B cell (primary cell): ENCODE measurements around the gene USH2A. TPM values are rescaled to one million over a fixed set of nuclear protein-coding genes. Genes with fewer than 3 reads are reported as not detected.

Experiments
- ATAC-seq: fragments of 200-7000 bp; cut with Tn5 transposase; one replicate; pipeline ENCODE4 v1.10.0; 2021; ENCODE audit warnings: low read depth, mild to moderate bottlenecking, moderate number of reproducible peaks, moderate library complexity
- CTCF ChIA-PET: fragments of 350-600 bp; sonication (Branson Sonifier 250); formaldehyde crosslinking; loops from one replicate; lab custom pipeline; 2021; ENCODE audit warnings: antibody characterized with exemption, inconsistent platforms; lab: Charles Lee
- POLR2A ChIA-PET: fragments of 350-600 bp; sonication (Branson Sonifier 250); formaldehyde crosslinking; loops from one replicate; lab custom pipeline; 2021; ENCODE audit warnings: antibody characterized with exemption; lab: Charles Lee
- DNase-seq: peaks from one replicate; pipeline ENCODE4 v3.0.0; 2013
- H2AFZ ChIP-seq: 2 replicates; pipeline ENCODE4 v1.6.1; 2012; ENCODE audit warnings: mild to moderate bottlenecking, low read depth, low read length; ENCODE audit not compliant: insufficient read depth, poor library complexity, severe bottlenecking
- H3K27ac ChIP-seq, 2 donors: 1 replicate in 1 of 2; 2 replicates in 1 of 2; pipeline ENCODE4 v1.5.1; 2012 to 2013; ENCODE audit warnings: low read length in 2 of 2, mild to moderate bottlenecking in 2 of 2, moderate library complexity in 1 of 2
- H3K27me3 ChIP-seq, 4 experiments: fragments of 200-600 bp in 1 of 4; sonication (generic) in 1 of 4; replicated peaks in 1 of 4; 1 replicate in 2 of 4; 2 replicates in 2 of 4; pipeline versions ENCODE4 v1.6.1 to v1.7.0; 2013 to 2016; ENCODE audit warnings: low read length in 3 of 4, mild to moderate bottlenecking in 2 of 4, mixed read lengths in 1 of 4, moderate library complexity in 1 of 4; ENCODE audit not compliant: insufficient read depth in 4 of 4, control insufficient read depth in 3 of 4; ENCODE audit errors: control extremely low read depth in 1 of 4
- H3K36me3 ChIP-seq, 2 experiments: replicated peaks in 1 of 2; 1 replicate in 1 of 2; 2 replicates in 1 of 2; pipeline versions ENCODE4 v1.6.1 to v1.7.1; 2013; ENCODE audit warnings: low read length in 1 of 2; ENCODE audit not compliant: insufficient read depth in 2 of 2, control insufficient read depth in 1 of 2; ENCODE audit errors: control extremely low read depth in 1 of 2, extremely low read depth in 1 of 2
- H3K4me1 ChIP-seq, 2 donors: fragments of 200-600 bp in 1 of 2; sonication (generic) in 1 of 2; 1 replicate in 1 of 2; 2 replicates in 1 of 2; pipeline versions ENCODE4 v1.5.1 to v1.6.1; 2013 to 2017; ENCODE audit warnings: low read length in 2 of 2; ENCODE audit not compliant: control insufficient read depth in 2 of 2, insufficient read depth in 2 of 2
- H3K4me2 ChIP-seq: replicated peaks from 2 replicates; pipeline ENCODE3; 2012; ENCODE audit warnings: mild to moderate bottlenecking, low read depth, low read length; ENCODE audit not compliant: poor library complexity, severe bottlenecking
- H3K4me3 ChIP-seq, 5 experiments: fragments of 200-600 bp in 1 of 5; sonication (generic) in 1 of 5; 1 replicate in 3 of 5; 2 replicates in 2 of 5; pipeline versions ENCODE4 v1.5.1 to v1.7.0; 2011 to 2016; ENCODE audit warnings: low read length in 4 of 5, mild to moderate bottlenecking in 4 of 5, low read depth in 2 of 5, control low read depth in 1 of 5, moderate library complexity in 1 of 5; ENCODE audit not compliant: insufficient read depth in 1 of 5; ENCODE audit errors: control extremely low read depth in 1 of 5, extremely low read depth in 1 of 5
- H3K79me2 ChIP-seq: fragments of 200-600 bp; sonication (generic); one replicate; pipeline ENCODE4 v1.6.0; 2016; ENCODE audit warnings: low read length; ENCODE audit not compliant: control insufficient read depth, insufficient read depth
- H3K9ac ChIP-seq: fragments of 200-600 bp; sonication (generic); 2 replicates; pipeline ENCODE4 v1.6.1; 2017; ENCODE audit warnings: mild to moderate bottlenecking, low read length, moderate library complexity
- H3K9me3 ChIP-seq, 3 donors: one replicate each; pipeline versions ENCODE4 v1.6.1 to v1.7.1; 2013; ENCODE audit warnings: low read length in 2 of 3; ENCODE audit not compliant: control insufficient read depth in 2 of 3, insufficient read depth in 1 of 3; ENCODE audit errors: control extremely low read depth in 1 of 3
- H4K20me1 ChIP-seq: 2 replicates; pipeline ENCODE4 v1.6.0; 2012; ENCODE audit warnings: mild to moderate bottlenecking, low read length; ENCODE audit not compliant: insufficient read depth, control insufficient read depth, poor library complexity, severe bottlenecking
- H3K27ac Mint-ChIP-seq: one replicate; pipeline ENCODE4 v1.8.0; 2021; ENCODE audit warnings: mixed read lengths
- H3K27me3 Mint-ChIP-seq: one replicate; pipeline ENCODE4 v1.8.0; 2021; ENCODE audit warnings: mixed read lengths
- H3K4me1 Mint-ChIP-seq: one replicate; pipeline ENCODE4 v1.8.0; 2021; ENCODE audit warnings: mixed read lengths
- H3K4me3 Mint-ChIP-seq: one replicate; pipeline ENCODE4 v1.8.0; 2021; ENCODE audit warnings: mixed read lengths
- H3K9me3 Mint-ChIP-seq: one replicate; pipeline ENCODE4 v1.8.0; 2022; ENCODE audit warnings: mixed read lengths; ENCODE audit not compliant: insufficient read depth
- CTCF ChIP-seq: fragments of 200-600 bp; IDR thresholded peaks from one replicate; pipeline ENCODE4 v1.8.0; 2022; ENCODE audit warnings: antibody characterized with exemption, mild to moderate bottlenecking
- EZH2 ChIP-seq: IDR thresholded peaks from 2 replicates; pipeline ENCODE4 v1.6.1; 2012; ENCODE audit warnings: borderline replicate concordance, low read depth, mild to moderate bottlenecking, moderate library complexity, low read length; ENCODE audit not compliant: insufficient read depth, poor library complexity, severe bottlenecking
- WGBS: methylation state at CpG from one replicate; pipeline ENCODE4 v1.1.5; 2013; ENCODE audit warnings: missing lambda C conversion rate; ENCODE audit not compliant: insufficient coverage; 5-methylcytosine and 5-hydroxymethylcytosine counted together
- intact Hi-C: fragments of 100-400 bp; cut with micrococcal nuclease; formaldehyde crosslinking; loops from one replicate; pipeline ENCODE4 v1.10.0; 2022
- polyA plus RNA-seq: library from polyadenylated mRNA; depleted of rRNA; stranded (reverse); fragments of >200 nt; gene quantifications from 2 replicates; pipeline ENCODE4 v1.2.3, GENCODE V29; 2012
- total RNA-seq, 2 donors: library from RNA; stranded (reverse); fragments of 120-200 nt in 1 of 2; gene quantifications; 1 replicate in 1 of 2; 2 replicates in 1 of 2; pipeline versions ENCODE4 v1.2.3 to v1.2.4, GENCODE V29; 2013 to 2022

The USH2A gene
- total and polyA plus RNA-seq, 2 donors (not counting 1 experiment from before 2014, with no cell fraction given) = 0.01 TPM; not detected in 1

- intact Hi-C loops = no loop called here
- Histone ChIP-seq H3K4me1 (no peaks in the 10 kb centered on the region), H3K36me3 (no peaks in the 10 kb centered on the region), H3K27ac (no peak overlapping the region), H3K27me3 (no peaks in the 10 kb centered on the region), H3K79me2 (no peaks in the 10 kb centered on the region), H3K9me3 (peaks cover 0 to 3% (median 0%) of the 10 kb centered on the region in 3 donors), H3K4me3 (no peak overlapping the region), H3K9ac (no peak overlapping the region), H2AFZ (no peak overlapping the region), H4K20me1 (no peaks in the 10 kb centered on the region), H3K4me2 (no peak overlapping the region)
- TF ChIP-seq CTCF = no peak
- TF ChIP-seq EZH2 = no peak
- 85% methylated on average over 2 of the region's 6 CpGs for WGBS
- CTCF ChIA-PET = no interaction called here
- ATAC-seq (no peak), DNase-seq (no peak)
- Mint-ChIP-seq H3K9me3 (no peaks in the 10 kb centered on the region), H3K27ac (no peak overlapping the region), H3K27me3 (no peaks in the 10 kb centered on the region), H3K4me3 (no peak overlapping the region), H3K4me1 (no peaks in the 10 kb centered on the region)
- POLR2A ChIA-PET = no interaction called here
These were observed 99.9 kb downstream of the USH2A start for GRCh38 chr1:216323344-216323743.

GRCh38 chr1:216314379-216315095, 108.7 kb downstream of the USH2A start:
- H3K27ac ChIP-seq = no peak overlapping the region
- no peaks in the 10 kb centered on the region for H3K9me3 Mint-ChIP-seq
- H3K4me2 ChIP-seq = no peak overlapping the region
- no peak overlapping the region for H3K9ac ChIP-seq
- H3K27me3 ChIP-seq = no peaks in the 10 kb centered on the region
- H3K27me3 Mint-ChIP-seq = no peaks in the 10 kb centered on the region
- no peaks in the 10 kb centered on the region for H3K4me1 ChIP-seq
- H4K20me1 ChIP-seq = no peaks in the 10 kb centered on the region
- intact Hi-C loops = no loop called here
- H3K4me3 ChIP-seq = no peak overlapping the region
- H2AFZ ChIP-seq = no peak overlapping the region
- TF ChIP-seq EZH2 (no peak), CTCF (no peak)
- H3K4me1 Mint-ChIP-seq = no peaks in the 10 kb centered on the region
- DNase-seq (no peak), ATAC-seq (no peak)
- ChIA-PET POLR2A (no interaction called here), CTCF (no interaction called here)
- 100% methylated on average over 1 of the region's 3 CpGs for WGBS
- no peak overlapping the region for H3K27ac Mint-ChIP-seq
- no peak overlapping the region for H3K4me3 Mint-ChIP-seq
- no peaks in the 10 kb centered on the region for H3K36me3 ChIP-seq
- no peaks in the 10 kb centered on the region for H3K79me2 ChIP-seq
- H3K9me3 ChIP-seq = no peaks in the 10 kb centered on the region
